A673 (cell line): ENCODE data around the gene NKPD1.

Experiments used
- CTCF ChIP-seq: fragments of 300-800, 200-600 bp; sonication (generic); conservative IDR thresholded peaks from 2 replicates; pipeline ENCODE4 v1.5.1; 2017; ENCODE audit warnings: low read depth, mild to moderate bottlenecking, antibody characterized with exemption, low read length, moderate library complexity, mixed read lengths
- EZH2 ChIP-seq: fragments of 200-600 bp; sonication (generic); IDR thresholded peaks from 2 replicates; pipeline ENCODE4 v1.6.1; 2017; ENCODE audit warnings: borderline replicate concordance, low read depth, mild to moderate bottlenecking, mixed read lengths, antibody characterized with exemption, low read length; ENCODE audit not compliant: poor library complexity, severe bottlenecking

- TF ChIP-seq CTCF (no peak), EZH2 (no peak)
Observed at GRCh38 chr19:45195764-45196163, 35.0 kb upstream of the NKPD1 start.
